Erythroblast (primary cell): Measurements from ENCODE around the gene POR.

Experiments used
- GATA1 ChIP-seq: IDR thresholded peaks from 2 replicates; pipeline ENCODE4 v1.6.1; 2011; ENCODE audit warnings: low read depth, mild to moderate bottlenecking, control low read depth, low read length, moderate library complexity
- POLR2A ChIP-seq: IDR thresholded peaks from 2 replicates; pipeline ENCODE4 v1.6.1; 2011; ENCODE audit warnings: mild to moderate bottlenecking, low read length

- TF ChIP-seq POLR2A (no peak), GATA1 (no peak)
Measured at GRCh38 chr7:75943864-75944263, 28.9 kb downstream of the POR start.
